Tibial nerve (tissue), 3 donors: ENCODE measurements around the gene SIAH3.

Experiments used
- POLR2A ChIP-seq, 2 donors: fragments of 450-650 bp; IDR thresholded peaks; one replicate each; pipeline ENCODE4 v1.6.1; 2017; ENCODE audit warnings: antibody characterized with exemption in 2 of 2, mild to moderate bottlenecking in 2 of 2, moderate library complexity in 2 of 2
- TF ChIP-seq, protein P1 (sequence below), 5 experiments: fragments of 200-600 bp in 3 of 5; fragments of 450-650 bp in 2 of 5; sonication (generic) in 3 of 5; IDR thresholded peaks; one replicate each; pipeline ENCODE4 v1.5.1; 2016 to 2019; ENCODE audit warnings: antibody characterized with exemption in 5 of 5, mild to moderate bottlenecking in 3 of 5, moderate library complexity in 2 of 5

DNA sequence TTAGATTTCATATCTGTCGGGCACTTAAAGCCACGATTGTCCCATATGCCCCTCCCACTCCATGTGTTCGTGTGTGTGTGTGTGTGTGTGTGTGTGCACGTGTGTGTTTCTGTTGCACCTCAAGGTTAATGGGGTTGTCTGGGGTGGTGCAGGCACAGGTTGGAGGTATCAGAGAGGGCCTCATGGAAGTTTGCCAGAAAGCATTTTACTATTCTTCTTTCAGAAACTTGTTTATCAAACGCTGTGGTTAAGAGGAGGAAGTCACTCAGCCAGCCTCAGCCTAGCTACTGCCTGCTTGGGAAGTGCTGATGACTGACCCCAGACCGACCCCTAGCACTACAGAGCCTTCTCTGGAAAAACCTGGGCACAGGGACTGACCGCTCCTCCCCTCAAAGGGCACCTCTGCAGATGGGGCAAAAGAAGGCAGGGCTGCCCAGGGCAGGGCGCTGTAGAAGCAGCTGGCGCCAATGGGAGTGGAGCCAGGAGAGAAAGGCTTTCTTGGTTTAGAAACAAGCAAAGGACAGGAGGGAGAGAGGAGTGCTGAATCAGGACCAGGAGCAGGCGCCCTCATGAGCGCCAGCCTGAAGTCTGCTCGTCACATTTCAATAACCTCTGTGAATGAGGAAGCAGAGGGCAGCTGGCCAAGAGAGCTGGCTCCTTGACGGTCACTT lies 3.9 kb downstream of the SIAH3 start:
- TF ChIP-seq, protein P1, sequence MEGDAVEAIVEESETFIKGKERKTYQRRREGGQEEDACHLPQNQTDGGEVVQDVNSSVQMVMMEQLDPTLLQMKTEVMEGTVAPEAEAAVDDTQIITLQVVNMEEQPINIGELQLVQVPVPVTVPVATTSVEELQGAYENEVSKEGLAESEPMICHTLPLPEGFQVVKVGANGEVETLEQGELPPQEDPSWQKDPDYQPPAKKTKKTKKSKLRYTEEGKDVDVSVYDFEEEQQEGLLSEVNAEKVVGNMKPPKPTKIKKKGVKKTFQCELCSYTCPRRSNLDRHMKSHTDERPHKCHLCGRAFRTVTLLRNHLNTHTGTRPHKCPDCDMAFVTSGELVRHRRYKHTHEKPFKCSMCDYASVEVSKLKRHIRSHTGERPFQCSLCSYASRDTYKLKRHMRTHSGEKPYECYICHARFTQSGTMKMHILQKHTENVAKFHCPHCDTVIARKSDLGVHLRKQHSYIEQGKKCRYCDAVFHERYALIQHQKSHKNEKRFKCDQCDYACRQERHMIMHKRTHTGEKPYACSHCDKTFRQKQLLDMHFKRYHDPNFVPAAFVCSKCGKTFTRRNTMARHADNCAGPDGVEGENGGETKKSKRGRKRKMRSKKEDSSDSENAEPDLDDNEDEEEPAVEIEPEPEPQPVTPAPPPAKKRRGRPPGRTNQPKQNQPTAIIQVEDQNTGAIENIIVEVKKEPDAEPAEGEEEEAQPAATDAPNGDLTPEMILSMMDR (IDR thresholded peaks at IDR 0.05): no peak
- TF ChIP-seq POLR2A (IDR thresholded peaks at IDR 0.05): no peak
